HG03280 (cell line): Measurements from ENCODE around the gene ZSCAN5B.
"Not testable (repeated sequence)": the region's sequence is repeated elsewhere in the genome, so short reads cannot be mapped to it uniquely, and the experiment has no call there.

ENCODE experiments used
- ATAC-seq: cut with Tn5 transposase; IDR thresholded peaks from one replicate; pipeline ENCODE4 v1.9.1; 2021; ENCODE audit warnings: mild to moderate bottlenecking, moderate library complexity; ENCODE audit not compliant: unreplicated experiment

The ZSCAN5B gene

GRCh38 chr19:56176310-56176709 is 21.3 kb downstream of the ZSCAN5B start:
- not testable (repeated sequence) for ATAC-seq

- ATAC-seq: not testable (repeated sequence)
These were observed 21.7 kb downstream of the ZSCAN5B start, which contains the start of gene GALP for GRCh38 chr19:56175861-56176307. TSS of gene GALP (plus strand) at chr19:56176008. CDS start at chr19:56177109, 1,101 bp downstream.

- no peak for ATAC-seq
These were observed 23.0 kb downstream of the ZSCAN5B start for GRCh38 chr19:56174550-56174949.

DNA sequence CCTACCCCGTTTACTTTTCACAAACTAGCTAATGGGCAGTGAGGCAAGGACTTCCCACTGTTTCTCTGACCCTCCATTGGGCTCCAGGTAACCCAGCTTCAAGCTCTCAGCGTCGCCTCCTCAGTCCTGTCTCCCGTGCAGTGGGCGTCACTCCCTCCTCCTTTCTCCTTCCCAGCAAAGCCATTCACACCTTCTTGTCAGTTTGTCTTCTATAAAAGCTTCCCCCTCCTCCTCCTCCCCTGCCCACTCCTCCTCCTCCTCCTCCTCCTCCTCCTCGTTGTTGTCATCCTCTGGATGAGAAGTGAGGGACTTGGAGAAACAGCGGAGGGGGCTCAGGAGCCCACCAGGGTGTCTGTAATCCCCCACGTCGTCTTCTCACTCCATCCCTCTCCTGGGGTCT is 23.5 kb downstream of the ZSCAN5B start:
- ATAC-seq: no peak

- ATAC-seq: no peak
These were observed 27.3 kb downstream of the ZSCAN5B start for GRCh38 chr19:56170261-56170660.

DNA sequence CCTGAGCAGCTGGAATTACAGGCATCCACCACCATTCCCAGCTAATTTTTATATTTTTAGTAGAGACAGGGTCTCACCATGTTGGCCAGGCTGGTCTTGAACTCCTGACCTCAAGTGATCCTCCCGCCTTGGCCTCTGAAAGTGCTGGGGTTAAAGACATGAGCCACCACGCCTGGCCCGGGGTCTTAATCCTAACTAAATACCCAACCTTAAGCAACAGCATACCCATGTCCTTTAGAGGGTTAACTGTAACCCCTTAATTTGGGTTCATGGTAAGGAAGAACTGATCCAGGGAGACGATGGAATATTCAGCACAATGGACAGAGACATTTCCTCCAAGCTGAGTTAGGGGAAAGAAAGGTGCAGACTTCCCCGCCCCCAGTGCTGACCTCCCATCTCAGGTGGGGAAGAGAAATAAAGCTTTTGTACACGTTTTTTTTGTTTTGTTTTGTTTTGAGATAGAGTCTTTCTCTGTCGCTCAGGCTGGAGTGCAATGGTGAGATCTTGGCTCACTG is 30.5 kb downstream of the ZSCAN5B start:
- ATAC-seq: no peak

- no peak for ATAC-seq
These were observed 34.5 kb downstream of the ZSCAN5B start for GRCh38 chr19:56163097-56163496.

DNA sequence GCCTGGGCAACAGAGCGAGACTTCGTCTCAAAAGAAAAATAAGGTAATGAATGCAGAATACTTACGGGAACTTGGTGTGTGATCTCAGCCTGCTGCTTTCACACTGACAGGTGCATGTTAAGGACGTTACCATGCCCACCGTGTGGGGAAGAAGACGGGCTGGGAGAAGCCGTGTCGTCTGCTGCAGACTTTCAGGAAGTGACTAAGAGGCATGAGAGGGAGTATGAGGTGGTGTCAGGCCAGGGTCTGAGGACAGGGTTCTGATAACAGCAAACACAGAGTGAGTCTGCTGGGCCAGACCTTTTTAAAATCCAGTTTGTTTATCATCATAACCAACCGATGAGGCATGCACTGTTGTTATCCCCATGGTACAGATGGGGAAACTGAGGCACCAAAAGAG is 35.3 kb downstream of the ZSCAN5B start:
- no peak for ATAC-seq

- ATAC-seq: no peak
These were observed 36.0 kb downstream of the ZSCAN5B start for GRCh38 chr19:56161534-56161933.

- no peak for ATAC-seq
These were observed 37.8 kb downstream of the ZSCAN5B start for GRCh38 chr19:56159622-56160271.

DNA sequence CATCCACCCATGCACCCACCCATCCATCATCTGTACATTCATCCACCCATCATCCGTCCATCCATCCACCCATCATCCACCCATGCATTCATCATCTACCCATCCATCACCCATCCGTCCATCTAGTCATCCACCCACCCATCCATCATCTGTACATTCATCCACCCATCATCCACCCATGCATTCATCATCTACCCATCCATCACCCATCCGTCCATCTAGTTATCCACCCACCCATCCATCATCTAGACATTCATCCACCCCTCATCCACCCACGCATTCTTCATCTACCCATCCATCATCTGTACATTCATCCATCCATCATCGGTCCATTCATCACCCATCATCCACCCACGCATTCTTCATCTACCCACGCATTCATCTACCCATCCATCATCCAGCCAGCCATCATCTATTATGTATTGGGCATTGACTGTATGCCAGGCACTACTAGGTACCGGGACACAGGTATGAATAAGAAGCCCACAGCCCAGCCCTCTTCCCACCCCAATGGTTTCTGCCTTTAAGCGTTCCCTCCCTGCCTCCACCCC is 38.5 kb downstream of the ZSCAN5B start:
- ATAC-seq: no peak

DNA sequence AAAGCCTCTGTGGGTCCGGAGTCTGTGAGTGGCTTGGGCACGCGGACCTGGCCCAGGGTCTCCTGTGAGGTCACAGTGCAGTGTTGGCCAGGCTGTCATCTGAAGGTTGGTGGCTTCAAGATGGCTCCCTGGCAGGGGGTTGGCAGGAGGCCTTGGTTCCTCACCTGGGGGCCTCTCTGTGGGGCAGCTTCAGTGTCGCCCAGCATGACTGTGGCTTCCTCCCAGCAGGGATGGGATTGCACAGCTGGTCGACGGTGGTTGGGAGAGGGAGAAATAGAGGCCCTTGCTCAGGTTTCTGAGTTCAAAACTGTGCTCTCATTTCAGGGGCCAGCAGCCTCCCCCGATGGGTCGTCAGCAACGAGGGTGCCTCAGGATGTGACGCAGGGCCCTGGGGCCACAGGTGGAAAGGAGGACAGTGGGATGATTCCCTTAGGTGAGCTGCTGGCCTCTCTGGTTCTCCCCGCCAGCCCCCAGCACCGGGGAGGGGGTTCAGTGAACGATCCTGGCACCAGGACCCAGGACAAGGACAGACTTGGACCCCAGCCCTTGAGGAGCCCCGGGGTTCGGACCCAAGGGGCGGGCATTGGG is 39.3 kb downstream of the ZSCAN5B start:
- no peak for ATAC-seq

DNA sequence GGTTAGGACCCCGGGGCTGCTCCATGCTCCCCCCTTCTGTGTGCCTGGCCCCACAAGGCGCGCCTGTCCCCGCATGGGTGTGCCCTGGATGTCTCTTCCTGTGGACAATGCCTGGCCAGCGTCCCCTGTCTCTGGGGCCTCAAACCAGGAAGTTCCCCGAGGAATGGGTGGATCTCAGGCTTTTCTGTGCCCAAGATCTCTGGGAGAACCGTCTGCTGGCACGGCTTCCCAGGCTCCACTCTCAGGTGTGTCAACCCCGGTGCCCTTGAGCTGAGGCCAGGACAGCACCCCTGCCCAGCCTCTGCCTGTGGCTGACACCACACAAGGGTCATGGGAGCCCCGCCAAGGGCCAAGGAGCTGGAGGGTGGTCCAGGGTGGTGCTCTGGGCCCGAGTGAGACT is 40.8 kb downstream of the ZSCAN5B start:
- ATAC-seq: no peak

DNA sequence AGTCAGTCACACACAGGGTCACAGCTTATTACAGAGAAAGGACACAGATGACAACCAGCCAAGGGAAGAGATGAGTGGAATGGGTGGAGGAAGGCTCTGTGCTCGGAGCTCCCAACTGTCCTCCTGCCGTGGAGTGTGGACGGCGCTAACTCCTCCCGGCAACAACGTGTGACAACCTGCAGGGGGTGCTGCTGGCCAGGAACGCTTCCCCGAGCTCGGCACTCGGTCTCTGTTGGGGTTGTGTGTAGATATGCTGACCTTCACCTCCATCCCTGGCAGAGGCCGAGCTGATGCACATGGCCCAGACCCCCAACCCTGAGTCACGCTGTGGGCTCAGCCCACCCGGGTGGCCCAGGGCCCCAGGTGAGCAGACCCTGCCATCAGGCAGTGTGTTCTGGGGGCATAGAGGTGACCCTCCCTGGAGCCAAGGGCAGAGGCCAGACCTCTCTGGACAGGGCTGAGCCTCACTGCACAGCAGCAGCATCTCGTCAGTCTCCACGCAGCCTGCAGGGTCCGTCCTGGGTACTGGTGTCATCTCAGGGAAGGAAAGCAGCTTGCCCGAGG is 42.4 kb downstream of the ZSCAN5B start:
- ATAC-seq: no peak

DNA sequence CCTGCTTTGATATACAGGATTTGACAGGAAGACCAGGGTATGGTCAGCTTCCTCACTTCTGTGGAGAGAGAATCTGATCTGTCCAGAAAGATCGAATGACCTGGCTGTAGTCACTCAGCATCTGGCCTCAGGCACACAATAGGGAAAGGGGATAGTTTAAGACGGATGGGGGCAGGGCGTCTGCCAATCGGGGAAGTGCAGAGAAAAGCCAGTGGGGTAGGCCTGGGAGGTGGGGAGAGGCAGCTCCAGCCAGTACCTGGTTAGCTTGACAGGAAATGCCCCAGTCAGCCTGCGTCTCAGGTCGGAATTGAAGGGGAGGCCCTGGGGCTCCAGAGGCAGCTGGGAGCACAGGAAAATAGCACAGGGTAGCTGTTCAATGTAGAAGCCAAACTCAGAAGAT is 44.1 kb downstream of the ZSCAN5B start:
- no peak for ATAC-seq

DNA sequence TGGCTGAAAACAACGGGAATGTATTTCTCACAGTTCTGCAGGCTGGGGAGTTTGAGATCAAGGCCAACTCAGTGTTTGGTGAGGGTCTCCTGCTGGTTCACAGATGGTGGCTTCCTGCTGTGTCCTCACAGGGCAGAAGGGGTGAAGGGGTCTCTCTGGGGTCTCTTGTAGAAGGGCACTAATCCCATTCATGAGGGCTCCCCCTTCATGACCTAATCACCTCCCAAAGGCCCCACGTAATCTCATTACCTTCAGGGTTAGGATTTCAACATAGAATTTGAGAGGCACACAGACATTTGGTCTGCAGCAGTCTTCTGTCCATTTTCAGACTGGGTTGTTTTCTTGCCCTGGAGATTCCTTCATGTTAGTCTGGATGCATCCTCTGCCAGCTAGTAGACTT is 44.9 kb downstream of the ZSCAN5B start:
- no peak for ATAC-seq

DNA sequence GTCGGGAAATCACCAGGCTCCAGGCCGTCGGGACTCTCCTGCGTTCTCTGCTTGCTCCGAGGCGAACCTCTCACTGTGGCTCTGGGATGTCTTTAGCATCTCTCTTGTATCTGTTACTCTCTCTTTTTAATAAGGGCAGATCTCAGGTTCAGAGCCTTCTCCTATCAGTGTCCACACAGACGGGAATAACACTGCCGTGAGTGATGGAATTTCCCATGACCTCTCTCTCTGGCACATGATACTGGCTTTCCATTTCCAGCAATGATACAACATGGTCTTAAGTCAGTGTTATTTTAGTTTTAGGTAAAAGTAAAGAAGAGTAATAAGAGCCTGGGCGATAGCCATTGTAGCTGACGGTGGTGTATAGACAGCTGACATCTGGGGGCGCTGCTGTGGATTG is 47.2 kb downstream of the ZSCAN5B start:
- ATAC-seq: no peak

- ATAC-seq: no peak
These were observed 47.9 kb downstream of the ZSCAN5B start for GRCh38 chr19:56149656-56150038.

DNA sequence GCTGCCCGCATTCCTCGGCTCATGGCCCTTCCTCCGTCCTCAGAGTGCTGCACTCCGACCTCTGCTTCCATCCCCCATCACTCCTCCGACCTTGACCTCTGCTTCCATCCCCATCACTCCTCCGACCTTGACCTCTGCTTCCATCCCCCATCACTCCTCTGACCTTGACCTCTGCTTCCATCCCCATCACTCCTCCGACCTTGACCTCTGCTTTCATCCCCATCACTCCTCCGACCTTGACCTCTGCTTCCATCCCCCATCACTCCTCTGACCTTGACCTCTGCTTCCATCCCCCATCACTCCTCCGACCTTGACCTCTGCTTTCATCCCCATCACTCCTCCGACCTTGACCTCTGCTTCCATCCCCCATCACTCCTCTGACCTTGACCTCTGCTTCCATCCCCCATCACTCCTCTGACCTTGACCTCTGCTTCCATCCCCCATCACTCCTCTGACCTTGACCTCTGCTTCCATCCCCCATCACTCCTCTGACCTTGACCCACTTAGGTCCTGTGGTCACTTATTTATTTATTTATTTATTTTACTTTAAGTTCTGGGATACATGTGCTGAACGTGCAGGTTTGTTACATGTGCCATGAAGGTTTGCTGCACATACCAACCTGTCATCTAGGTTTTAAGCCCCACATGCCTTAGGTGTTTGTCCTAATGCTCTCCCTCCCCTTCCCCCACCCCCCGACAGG is 48.5 kb downstream of the ZSCAN5B start:
- not testable (repeated sequence) for ATAC-seq

DNA sequence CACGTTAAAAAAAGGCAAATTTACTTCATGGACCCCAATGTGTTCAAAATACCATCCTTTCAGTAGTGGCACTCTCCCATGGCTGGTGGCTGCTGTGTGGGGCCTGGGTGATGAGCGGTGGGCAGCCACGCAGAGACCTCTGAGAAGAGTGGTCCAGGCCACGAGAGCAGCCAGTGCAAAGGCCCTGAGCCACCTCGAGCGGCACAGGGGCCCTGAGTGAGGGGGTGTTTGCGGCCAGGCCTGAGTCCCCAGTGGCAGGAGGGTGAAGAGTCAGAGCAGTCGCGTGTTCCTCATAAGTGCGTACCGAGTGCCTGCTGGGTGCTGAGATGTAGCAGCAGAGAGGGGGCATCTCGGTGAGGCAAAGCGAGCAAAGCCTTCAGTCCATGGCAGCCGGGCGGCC is 49.5 kb downstream of the ZSCAN5B start:
- ATAC-seq: no peak

DNA sequence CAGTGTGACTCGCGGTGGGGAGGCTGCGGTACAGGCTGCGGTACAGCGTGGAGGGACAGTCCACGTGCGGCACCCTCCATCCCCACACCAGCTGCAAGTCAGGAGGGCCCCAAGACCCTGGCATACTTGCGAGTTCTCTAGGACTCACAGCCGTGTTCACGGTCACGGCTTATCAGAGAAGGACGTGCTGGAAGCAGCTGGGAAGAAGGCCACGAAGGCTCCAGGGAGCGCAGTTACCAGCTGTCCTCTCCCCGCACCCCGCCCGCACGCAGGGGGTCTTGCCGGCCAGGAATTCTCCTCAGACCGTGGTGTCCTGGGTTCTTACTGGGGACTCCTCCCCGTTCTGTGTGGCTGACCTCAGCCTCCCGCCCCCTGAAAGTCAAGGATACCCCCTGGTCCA is 50.3 kb downstream of the ZSCAN5B start:
- no peak for ATAC-seq
